SK-N-SH treated with all-trans-retinoic acid at 6 μM for 48 hours (cell line): ENCODE data around the gene ZNF474.

Experiments used
- ARNTL ChIP-seq: fragments of 450-650 bp; formaldehyde crosslinking; IDR thresholded peaks from 2 replicates; pipeline ENCODE4 v1.5.0; 2020; ENCODE audit warnings: low read depth, mild to moderate bottlenecking, moderate library complexity, borderline replicate concordance
- BACH2 ChIP-seq: fragments of 250-450 bp; sonication (Bioruptor Pico); IDR thresholded peaks from 2 replicates; pipeline ENCODE4 v1.9.0; 2021; ENCODE audit warnings: mild to moderate bottlenecking, borderline replicate concordance
- ESRRG ChIP-seq: fragments of 250-450 bp; sonication (Bioruptor Pico); IDR thresholded peaks from 2 replicates; pipeline ENCODE4 v1.6.1; 2021; ENCODE audit warnings: mild to moderate bottlenecking
- GLIS3 ChIP-seq: fragments of 250-450 bp; sonication (Bioruptor Pico); IDR thresholded peaks from 2 replicates; pipeline ENCODE4 v1.5.0; 2020; ENCODE audit warnings: mild to moderate bottlenecking, moderate library complexity
- PPARA ChIP-seq: fragments of 250-450 bp; sonication (Bioruptor Pico); IDR thresholded peaks from 2 replicates; pipeline ENCODE4 v1.5.0; 2020; ENCODE audit warnings: mild to moderate bottlenecking, borderline replicate concordance
- RARB ChIP-seq: fragments of 250-450 bp; sonication (Bioruptor Pico); IDR thresholded peaks from 2 replicates; pipeline ENCODE4 v1.8.0; 2021; ENCODE audit warnings: mild to moderate bottlenecking, moderate library complexity
- SNAI2 ChIP-seq: fragments of 250-450 bp; sonication (Bioruptor Pico); IDR thresholded peaks from 2 replicates; pipeline ENCODE4 v1.5.0; 2020; ENCODE audit warnings: mild to moderate bottlenecking, moderate library complexity
- ZC3H10 ChIP-seq: fragments of 250-450 bp; sonication (Bioruptor Pico); IDR thresholded peaks from 2 replicates; pipeline ENCODE4 v1.5.1; 2021; ENCODE audit warnings: mild to moderate bottlenecking, moderate library complexity
- ZFP3 ChIP-seq: fragments of 250-450 bp; sonication (Bioruptor Pico); IDR thresholded peaks from 2 replicates; pipeline ENCODE4 v1.5.0; 2020; ENCODE audit warnings: mild to moderate bottlenecking, moderate library complexity
- ZFP30 ChIP-seq: fragments of 450-650 bp; formaldehyde crosslinking; IDR thresholded peaks from 2 replicates; pipeline ENCODE4 v1.5.0; 2022; ENCODE audit warnings: mild to moderate bottlenecking, moderate library complexity
- ZNF70 ChIP-seq: fragments of 450-650 bp; formaldehyde crosslinking; IDR thresholded peaks from 2 replicates; pipeline ENCODE4 v1.5.0; 2020; ENCODE audit warnings: mild to moderate bottlenecking, moderate library complexity
- TF ChIP-seq, protein P1 (sequence below): fragments of 250-450 bp; sonication (Bioruptor Pico); IDR thresholded peaks from 2 replicates; pipeline ENCODE4 v1.8.0; 2020; ENCODE audit warnings: mild to moderate bottlenecking, moderate library complexity, borderline replicate concordance
- TF ChIP-seq, protein P2 (sequence below): fragments of 250-450 bp; sonication (Bioruptor Pico); IDR thresholded peaks from 2 replicates; pipeline ENCODE4 v1.8.0; 2021; ENCODE audit warnings: low read depth, mild to moderate bottlenecking, moderate library complexity, borderline replicate concordance
- TF ChIP-seq, protein P3 (sequence below): fragments of 250-450 bp; sonication (Bioruptor Pico); IDR thresholded peaks from 2 replicates; pipeline ENCODE4 v1.5.1; 2020; ENCODE audit warnings: low read depth, mild to moderate bottlenecking, moderate library complexity

DNA sequence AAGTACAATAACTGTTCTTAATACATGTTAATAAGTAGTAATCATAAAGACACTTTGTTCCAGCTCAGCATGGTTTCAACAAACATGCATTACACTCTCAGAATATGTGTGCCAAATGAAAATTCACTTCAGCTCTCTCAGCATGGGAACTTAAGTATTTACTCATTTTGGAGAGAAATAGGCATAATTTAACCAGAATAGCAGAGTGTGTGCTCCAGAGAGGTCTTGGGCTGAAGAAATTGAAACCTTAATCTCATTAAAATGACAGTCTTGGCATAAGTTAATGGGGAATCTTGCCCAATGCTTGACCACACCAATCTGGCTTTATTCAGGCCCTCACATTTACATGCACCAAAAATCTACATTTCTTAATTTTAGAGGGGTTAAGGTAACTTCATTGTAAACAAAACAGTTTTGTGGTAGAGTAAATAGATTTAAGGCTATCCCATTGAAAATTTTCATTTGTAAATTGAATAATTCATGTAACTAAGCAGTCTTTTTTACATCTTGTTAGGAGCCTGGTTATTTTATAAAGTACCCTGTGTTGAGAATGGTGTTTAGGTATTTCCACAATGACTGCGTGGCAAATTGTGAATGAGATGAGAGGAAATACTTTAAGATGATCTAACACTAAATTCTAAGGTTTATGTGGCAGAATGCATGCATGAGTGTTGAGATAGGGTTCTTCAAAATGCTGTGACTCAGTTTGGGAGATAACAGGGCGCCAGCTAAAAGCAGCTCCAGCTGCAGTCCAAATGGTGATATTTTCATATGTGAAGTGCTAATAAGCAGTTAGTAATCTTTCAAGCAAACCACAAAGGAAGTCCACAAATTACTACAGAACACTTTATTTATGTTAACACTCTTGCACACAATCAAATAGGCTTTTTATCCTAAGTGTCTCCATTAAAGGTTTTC is 40.0 kb upstream of the ZNF474 start:
- no peak for TF ChIP-seq ARNTL (CRISPR knock-in tag)
- no peak for TF ChIP-seq ZFP3
- no peak for TF ChIP-seq ZNF70 (CRISPR knock-in tag)
- no peak for TF ChIP-seq GLIS3 (CRISPR knock-in tag)
- no peak for TF ChIP-seq ESRRG (CRISPR knock-in tag)
- TF ChIP-seq, protein P1, sequence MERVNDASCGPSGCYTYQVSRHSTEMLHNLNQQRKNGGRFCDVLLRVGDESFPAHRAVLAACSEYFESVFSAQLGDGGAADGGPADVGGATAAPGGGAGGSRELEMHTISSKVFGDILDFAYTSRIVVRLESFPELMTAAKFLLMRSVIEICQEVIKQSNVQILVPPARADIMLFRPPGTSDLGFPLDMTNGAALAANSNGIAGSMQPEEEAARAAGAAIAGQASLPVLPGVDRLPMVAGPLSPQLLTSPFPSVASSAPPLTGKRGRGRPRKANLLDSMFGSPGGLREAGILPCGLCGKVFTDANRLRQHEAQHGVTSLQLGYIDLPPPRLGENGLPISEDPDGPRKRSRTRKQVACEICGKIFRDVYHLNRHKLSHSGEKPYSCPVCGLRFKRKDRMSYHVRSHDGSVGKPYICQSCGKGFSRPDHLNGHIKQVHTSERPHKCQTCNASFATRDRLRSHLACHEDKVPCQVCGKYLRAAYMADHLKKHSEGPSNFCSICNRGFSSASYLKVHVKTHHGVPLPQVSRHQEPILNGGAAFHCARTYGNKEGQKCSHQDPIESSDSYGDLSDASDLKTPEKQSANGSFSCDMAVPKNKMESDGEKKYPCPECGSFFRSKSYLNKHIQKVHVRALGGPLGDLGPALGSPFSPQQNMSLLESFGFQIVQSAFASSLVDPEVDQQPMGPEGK (CRISPR knock-in tag) = no peak
- no peak for TF ChIP-seq SNAI2
- TF ChIP-seq PPARA (CRISPR knock-in tag) = no peak
- TF ChIP-seq ZC3H10 (CRISPR knock-in tag) = no peak
- no peak for TF ChIP-seq ZFP30
- no peak for TF ChIP-seq RARB (CRISPR knock-in tag)
- TF ChIP-seq BACH2 = no peak
- TF ChIP-seq, protein P2, sequence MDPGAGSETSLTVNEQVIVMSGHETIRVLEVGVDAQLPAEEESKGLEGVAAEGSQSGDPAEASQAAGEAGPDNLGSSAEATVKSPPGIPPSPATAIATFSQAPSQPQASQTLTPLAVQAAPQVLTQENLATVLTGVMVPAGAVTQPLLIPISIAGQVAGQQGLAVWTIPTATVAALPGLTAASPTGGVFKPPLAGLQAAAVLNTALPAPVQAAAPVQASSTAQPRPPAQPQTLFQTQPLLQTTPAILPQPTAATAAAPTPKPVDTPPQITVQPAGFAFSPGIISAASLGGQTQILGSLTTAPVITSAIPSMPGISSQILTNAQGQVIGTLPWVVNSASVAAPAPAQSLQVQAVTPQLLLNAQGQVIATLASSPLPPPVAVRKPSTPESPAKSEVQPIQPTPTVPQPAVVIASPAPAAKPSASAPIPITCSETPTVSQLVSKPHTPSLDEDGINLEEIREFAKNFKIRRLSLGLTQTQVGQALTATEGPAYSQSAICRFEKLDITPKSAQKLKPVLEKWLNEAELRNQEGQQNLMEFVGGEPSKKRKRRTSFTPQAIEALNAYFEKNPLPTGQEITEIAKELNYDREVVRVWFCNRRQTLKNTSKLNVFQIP (CRISPR knock-in tag) = no peak
- TF ChIP-seq, protein P3, sequence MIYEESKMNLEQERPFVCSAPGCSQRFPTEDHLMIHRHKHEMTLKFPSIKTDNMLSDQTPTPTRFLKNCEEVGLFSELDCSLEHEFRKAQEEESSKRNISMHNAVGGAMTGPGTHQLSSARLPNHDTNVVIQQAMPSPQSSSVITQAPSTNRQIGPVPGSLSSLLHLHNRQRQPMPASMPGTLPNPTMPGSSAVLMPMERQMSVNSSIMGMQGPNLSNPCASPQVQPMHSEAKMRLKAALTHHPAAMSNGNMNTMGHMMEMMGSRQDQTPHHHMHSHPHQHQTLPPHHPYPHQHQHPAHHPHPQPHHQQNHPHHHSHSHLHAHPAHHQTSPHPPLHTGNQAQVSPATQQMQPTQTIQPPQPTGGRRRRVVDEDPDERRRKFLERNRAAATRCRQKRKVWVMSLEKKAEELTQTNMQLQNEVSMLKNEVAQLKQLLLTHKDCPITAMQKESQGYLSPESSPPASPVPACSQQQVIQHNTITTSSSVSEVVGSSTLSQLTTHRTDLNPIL (CRISPR knock-in tag) = no peak
